OCI-LY1 (cell line): ENCODE measurements around the gene LANCL2.

Experiments used
- H2AFZ ChIP-seq: fragments of 200-600 bp; sonication (generic), shearing (Covaris generic); 2 replicates; pipeline ENCODE4 v1.6.0; 2014; ENCODE audit warnings: antibody characterized with exemption, mild to moderate bottlenecking, low read length
- H3F3A ChIP-seq: fragments of 200-600 bp; sonication (generic), shearing (Covaris generic); 2 replicates; pipeline ENCODE4 v1.6.0; 2014; ENCODE audit warnings: mild to moderate bottlenecking, antibody characterized with exemption, low read length, moderate library complexity; ENCODE audit not compliant: insufficient read depth
- H3K27ac ChIP-seq: fragments of 200-600 bp; sonication (generic); 2 replicates; pipeline ENCODE4 v1.5.1; 2014; ENCODE audit warnings: low read length, mixed run types, mild to moderate bottlenecking, low read depth; ENCODE audit not compliant: poor library complexity, severe bottlenecking
- H3K27me3 ChIP-seq: fragments of 200-600 bp; sonication (generic); 2 replicates; pipeline ENCODE4 v1.6.0; 2014; ENCODE audit warnings: antibody characterized with exemption, mild to moderate bottlenecking, low read length, moderate library complexity; ENCODE audit not compliant: insufficient read depth
- H3K36me3 ChIP-seq: fragments of 200-600 bp; sonication (generic); 2 replicates; pipeline ENCODE4 v1.6.1; 2014; ENCODE audit warnings: mild to moderate bottlenecking, antibody characterized with exemption, low read length, moderate library complexity, mixed read lengths; ENCODE audit not compliant: insufficient read depth
- H3K4me1 ChIP-seq: fragments of 200-600 bp; sonication (generic); 2 replicates; pipeline ENCODE4 v1.5.1; 2014; ENCODE audit warnings: mild to moderate bottlenecking, low read length, moderate library complexity; ENCODE audit not compliant: insufficient read depth, severe bottlenecking
- H3K4me2 ChIP-seq: fragments of 200-600 bp; sonication (generic), shearing (Covaris generic); 2 replicates; pipeline ENCODE4 v1.6.1; 2014; ENCODE audit warnings: low read length
- H3K4me3 ChIP-seq: fragments of 200-600 bp; sonication (generic); 2 replicates; pipeline ENCODE4 v1.5.1; 2014; ENCODE audit warnings: low read length, low read depth, mild to moderate bottlenecking, mixed read lengths; ENCODE audit not compliant: poor library complexity, severe bottlenecking
- H3K79me2 ChIP-seq: fragments of 200-600 bp; shearing (Covaris generic); 2 replicates; pipeline ENCODE4 v1.6.1; 2016; ENCODE audit warnings: mixed run types, low read length, mixed read lengths; ENCODE audit not compliant: insufficient read depth
- H3K9ac ChIP-seq: fragments of 200-600 bp; sonication (generic), shearing (Covaris generic); 2 replicates; pipeline ENCODE4 v1.6.1; 2014; ENCODE audit warnings: mild to moderate bottlenecking, low read length, mixed read lengths
- H3K9me2 ChIP-seq: fragments of 200-600 bp; sonication (generic), shearing (Covaris generic); 2 replicates; pipeline ENCODE4 v1.6.1; 2014; ENCODE audit warnings: low read depth, mild to moderate bottlenecking, low read length, mixed read lengths
- H3K9me3 ChIP-seq: fragments of 200-600 bp; shearing (Covaris generic); 2 replicates; pipeline ENCODE4 v1.6.1; 2014; ENCODE audit warnings: low read length, mixed read lengths
- H4K20me1 ChIP-seq: fragments of 200-600 bp; sonication (generic), shearing (Covaris generic); 2 replicates; pipeline ENCODE4 v1.6.0; 2016; ENCODE audit warnings: mild to moderate bottlenecking, low read length; ENCODE audit not compliant: insufficient read depth
- CTCF ChIP-seq: fragments of 200-600 bp; sonication (generic), shearing (Covaris generic); IDR thresholded peaks from 2 replicates; pipeline ENCODE4 v1.5.1; 2017; ENCODE audit warnings: mild to moderate bottlenecking, antibody characterized with exemption, low read length, moderate library complexity, mixed read lengths
- EZH2 ChIP-seq: fragments of 200-600 bp; sonication (generic), shearing (Covaris generic); IDR thresholded peaks from 2 replicates; pipeline ENCODE4 v1.8.0; 2017; ENCODE audit warnings: borderline replicate concordance, mixed run types, mild to moderate bottlenecking, antibody characterized with exemption, low read length, moderate library complexity, mixed read lengths

Gene LANCL2

DNA sequence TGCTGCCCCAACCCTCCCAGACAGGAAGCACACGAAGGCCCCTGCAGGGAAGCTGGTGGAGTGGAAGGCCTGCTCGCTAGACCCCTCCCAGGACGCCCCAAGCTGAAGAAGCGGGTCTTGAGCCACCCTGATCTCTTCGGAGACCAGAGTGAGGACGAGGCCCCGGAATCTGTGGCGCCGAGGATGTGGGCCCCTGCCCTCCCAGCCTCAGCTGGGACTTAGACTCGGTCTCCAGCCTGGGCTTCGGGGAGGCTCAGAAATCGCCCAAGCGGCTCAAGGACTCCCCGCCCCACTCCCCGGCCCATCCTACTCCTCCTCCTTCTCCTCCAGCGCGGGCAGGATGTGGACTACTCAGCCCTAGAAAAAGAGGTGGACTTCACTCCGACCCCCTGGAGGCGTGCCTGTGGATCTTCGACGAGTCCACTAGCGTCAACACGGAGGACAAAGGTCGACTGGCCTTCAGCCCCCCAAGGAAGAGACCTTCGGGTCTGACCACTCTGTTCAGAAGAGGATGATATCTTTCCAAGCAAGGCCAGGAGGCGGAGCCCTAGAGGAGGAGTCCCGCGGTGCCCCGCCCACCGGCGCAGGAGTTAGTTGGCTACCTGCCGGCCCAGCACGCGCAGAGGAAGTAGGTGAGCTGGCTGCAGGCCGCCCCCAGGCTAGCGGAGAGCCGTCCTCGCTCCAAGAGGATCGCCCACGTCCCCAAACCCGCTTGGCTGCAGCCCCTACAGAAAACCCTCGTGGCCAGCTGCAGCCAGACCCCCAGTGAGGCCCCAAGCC, 21.9 kb upstream of the LANCL2 start:
- Histone ChIP-seq H4K20me1 (no peaks in the 10 kb centered on the region), H3K36me3 (no peaks in the 10 kb centered on the region), H3K27ac (no peak overlapping the region), H3K4me3 (no peak overlapping the region), H3K9me3 (0 out of 2 replicates have a peak, but pooled peaks cover 3% of the 10 kb centered on the region), H3F3A (no peaks in the 10 kb centered on the region), H3K9ac (no peak overlapping the region), H3K4me2 (no peak overlapping the region), H3K27me3 (no peaks in the 10 kb centered on the region), H3K9me2 (no peaks in the 10 kb centered on the region), H2AFZ (no peak overlapping the region), H3K4me1 (no peaks in the 10 kb centered on the region), H3K79me2 (no peaks in the 10 kb centered on the region)
- no peak for TF ChIP-seq EZH2
- no peak for TF ChIP-seq CTCF

DNA sequence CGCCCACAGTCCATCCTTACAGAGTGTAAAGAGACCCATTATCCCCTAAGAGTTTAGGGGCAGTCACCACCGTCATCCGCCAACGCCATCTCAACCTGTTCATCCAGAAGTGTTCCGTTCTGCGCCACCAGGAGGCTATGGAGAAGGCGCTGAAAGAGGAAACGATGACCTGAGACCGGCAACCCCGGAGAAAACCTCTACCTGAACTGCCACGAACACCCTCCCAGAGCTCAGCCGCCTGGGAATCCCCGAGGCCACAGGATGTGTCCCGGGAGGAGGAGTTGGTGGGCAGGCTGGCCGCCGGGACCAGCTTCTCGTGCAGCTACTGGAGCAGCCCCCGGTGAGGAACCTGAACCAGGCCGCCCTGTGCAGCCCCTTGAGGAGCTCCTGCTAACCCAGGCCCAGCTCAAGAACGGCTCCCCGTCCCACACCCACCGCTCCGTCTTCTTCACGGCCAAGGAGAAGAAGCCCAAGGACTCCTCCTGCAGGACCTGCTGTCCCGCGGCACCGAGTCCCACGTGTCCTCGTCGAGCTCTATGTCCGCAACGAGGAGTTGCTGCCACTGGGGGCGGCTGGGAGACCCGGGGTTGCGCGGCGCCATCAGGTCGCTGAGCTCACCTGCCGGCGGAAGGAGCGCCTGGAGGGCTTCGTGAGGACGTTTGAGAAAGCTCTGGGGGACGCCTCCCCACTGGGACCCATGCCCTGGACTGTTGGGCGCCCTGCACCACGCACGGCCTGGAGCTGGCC, 21.1 kb upstream of the LANCL2 start:
- Histone ChIP-seq H3K9ac (no peak overlapping the region), H3K9me2 (no peaks in the 10 kb centered on the region), H3K27ac (no peak overlapping the region), H3F3A (no peaks in the 10 kb centered on the region), H3K9me3 (0 out of 2 replicates have a peak, but pooled peaks cover 3% of the 10 kb centered on the region), H3K4me3 (no peak overlapping the region), H3K4me2 (no peak overlapping the region), H3K36me3 (no peaks in the 10 kb centered on the region), H4K20me1 (no peaks in the 10 kb centered on the region), H3K4me1 (no peaks in the 10 kb centered on the region), H2AFZ (no peak overlapping the region), H3K79me2 (no peaks in the 10 kb centered on the region), H3K27me3 (no peaks in the 10 kb centered on the region)
- TF ChIP-seq EZH2 = no peak
- no peak for TF ChIP-seq CTCF

DNA sequence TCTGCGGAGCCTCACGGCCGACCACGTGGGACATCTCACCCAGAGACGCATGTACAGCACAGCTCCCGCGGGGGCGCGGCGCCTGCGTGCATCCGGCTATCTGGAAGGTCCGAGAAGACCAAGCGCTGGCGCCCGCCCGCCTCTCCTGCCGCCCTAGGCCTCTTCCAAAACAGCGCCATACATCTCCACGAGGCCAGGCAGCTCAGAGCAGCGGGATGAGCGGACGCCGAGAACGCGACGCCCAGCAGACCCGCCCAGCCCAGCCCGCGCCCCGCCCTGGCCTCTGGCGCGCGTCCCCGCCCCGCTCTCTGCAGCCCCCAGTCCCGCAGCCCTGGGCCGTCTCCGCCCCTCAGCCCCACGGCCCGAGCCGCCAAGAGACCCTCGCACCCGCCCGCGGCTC, 20.3 kb upstream of the LANCL2 start:
- H3F3A ChIP-seq = no peaks in the 10 kb centered on the region
- no peaks in the 10 kb centered on the region for H4K20me1 ChIP-seq
- H3K27ac ChIP-seq = no peak overlapping the region
- H3K9me3 ChIP-seq = 0 out of 2 replicates have a peak, but pooled peaks cover 3% of the 10 kb centered on the region
- no peaks in the 10 kb centered on the region for H3K36me3 ChIP-seq
- no peak overlapping the region for H3K4me2 ChIP-seq
- no peaks in the 10 kb centered on the region for H3K79me2 ChIP-seq
- no peak overlapping the region for H3K9ac ChIP-seq
- H3K27me3 ChIP-seq = no peaks in the 10 kb centered on the region
- H3K4me3 ChIP-seq = no peak overlapping the region
- H3K4me1 ChIP-seq = no peaks in the 10 kb centered on the region
- H2AFZ ChIP-seq = no peak overlapping the region
- no peaks in the 10 kb centered on the region for H3K9me2 ChIP-seq
- TF ChIP-seq EZH2 = no peak
- TF ChIP-seq CTCF = no peak
